Measurements from ENCODE around the gene NWD2. TPM values are rescaled to one million over a fixed set of nuclear protein-coding genes. Genes with fewer than 3 reads are reported as not detected.

NWD2 gene, protein sequence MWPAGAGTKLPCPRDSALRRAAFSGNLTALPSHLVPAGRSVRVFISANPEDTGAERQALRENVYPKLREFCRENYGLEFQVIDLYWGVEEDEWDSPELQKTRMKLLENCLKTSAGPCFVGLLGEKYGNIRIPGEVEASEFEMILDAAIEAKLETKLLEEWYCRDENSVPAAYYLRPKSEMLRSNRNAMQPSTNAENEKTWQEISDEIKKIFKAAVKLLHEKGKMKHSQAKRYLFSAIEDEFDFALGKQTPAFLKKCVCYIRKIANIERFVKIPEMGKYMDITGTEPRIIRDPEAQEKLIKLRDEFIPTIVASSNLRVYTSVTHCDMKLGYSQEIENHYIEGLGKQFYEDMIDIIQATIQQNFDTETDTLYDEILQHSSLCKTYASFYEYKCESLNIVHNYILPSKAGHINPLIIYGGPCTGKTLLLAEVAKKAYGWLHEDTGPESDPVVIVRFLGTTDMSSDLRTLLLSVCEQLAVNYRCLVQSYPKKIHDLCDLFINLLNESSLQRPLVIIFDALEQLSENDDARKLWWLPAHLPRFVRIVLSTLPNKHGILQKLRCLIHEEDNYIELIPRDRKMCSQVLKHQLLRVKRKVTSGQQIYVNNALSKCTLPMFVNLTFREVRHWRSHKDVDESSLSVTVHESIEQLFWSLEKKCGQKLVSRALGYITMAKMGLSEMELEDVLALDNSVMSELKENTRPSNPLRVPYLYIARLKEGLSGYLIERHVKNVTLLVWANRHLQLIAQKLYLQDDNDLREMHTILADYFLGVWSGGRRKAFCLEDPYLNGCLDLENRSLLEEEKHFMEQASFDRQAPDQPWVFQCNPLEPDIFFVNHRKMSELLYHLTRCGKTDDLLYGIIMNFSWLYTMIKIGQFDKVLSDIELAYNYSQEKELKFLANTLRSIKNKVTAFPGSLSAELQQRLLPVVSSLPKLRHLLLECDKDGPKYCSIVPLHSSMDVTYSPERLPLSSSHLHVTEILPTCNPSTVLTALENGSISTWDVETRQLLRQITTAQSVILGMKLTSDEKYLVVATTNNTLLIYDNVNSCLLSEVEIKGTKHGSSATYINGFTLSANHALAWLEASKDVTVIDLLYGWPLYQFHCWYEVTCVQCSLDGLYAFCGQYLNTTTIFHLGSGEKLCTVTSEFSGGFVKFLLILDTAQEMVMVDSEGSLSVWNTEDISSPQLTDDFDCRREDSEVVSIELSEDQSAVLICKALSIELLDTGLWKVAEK (N-terminal part only)
- not detected in 5 replicates for total RNA-seq (2022; extraction: Qiagen RNA extraction; ENCODE audit: low read depth)

DNA sequence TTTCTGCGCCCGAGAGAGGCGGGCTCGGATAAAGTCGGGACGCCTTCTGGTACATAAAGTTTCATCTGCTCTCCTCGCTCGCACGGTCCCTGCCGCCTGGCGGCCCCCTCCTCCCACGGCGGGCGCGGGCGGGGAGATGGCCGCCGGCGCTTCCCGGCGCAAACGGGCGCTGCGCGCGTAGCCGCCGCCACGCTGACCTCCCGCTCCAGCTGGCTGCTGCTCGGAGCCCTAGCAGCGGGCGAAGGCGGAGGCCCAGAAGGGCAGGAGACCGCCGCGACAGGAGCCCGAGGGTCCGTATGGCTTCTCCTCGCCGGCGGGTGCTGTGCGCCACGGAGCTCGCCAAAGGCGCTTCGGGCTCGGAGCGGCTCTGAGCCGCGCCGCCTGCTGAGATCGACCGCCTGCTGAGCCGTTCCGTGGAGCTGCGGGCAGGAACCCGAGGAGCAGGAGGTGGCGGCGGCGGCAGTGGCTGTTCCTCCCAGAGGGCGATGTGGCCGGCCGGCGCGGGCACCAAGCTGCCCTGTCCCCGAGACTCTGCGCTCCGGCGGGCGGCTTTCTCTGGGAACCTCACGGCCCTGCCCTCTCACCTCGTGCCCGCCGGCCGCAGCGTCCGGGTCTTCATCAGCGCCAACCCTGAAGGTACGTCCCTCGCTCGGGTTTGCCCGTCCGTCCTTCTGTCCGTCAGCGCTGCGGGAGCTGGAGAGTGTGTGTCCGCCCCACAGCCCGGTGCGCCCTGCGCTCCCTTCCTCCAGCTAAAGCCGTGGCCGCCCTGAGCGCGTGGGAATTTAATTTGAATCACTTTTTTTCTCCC is at the start of gene NWD2:
Gene NWD2 (plus strand): TSS at position 161 of the 808 bp plus-strand sequence. CDS start 325 bp downstream, at position 486.

